Measurements from ENCODE around the gene MYO5C.
"Not testable (repeated sequence)": the region's sequence is repeated elsewhere in the genome, so short reads cannot be mapped to it uniquely, and the experiment has no call there.

The MYO5C gene

DNA sequence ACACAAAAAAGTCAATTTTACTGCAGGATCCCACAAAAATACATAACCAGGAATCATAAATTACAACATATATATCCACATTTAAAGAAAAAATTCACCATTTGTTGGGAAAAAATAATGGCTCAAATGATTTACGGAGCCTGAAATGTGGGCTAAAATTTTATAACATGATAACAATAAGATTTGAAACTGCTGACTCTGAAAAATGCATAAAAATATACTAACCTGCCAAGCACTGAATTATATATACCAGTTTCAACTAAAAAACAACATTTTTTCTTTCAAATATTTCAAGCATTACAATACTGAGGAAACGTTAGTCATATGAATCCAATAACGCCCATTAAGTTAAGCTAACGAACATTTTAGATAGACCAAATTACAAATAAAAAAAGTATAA, 12.2 kb upstream of the MYO5C start:
- no peak for DNase-seq

DNA sequence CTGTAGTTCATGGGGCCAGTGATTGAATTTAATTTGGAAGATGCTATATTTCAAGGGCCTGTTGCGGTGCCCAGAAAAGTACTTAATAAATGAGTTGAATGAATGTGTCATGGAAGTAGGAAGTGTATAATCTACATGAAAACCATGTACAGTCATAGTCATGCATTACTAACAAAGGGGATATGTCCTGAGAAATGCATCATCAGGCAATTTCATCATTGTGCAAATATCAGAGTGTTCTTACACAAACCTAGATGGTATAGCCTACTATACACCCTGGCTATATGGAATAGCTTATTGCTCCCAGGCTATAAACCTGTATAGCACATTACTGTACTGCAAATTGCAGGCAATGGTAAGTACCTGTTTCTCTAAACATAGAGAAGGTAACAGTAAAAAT, 10.7 kb upstream of the MYO5C start:
- DNase-seq, result no peak

DNA sequence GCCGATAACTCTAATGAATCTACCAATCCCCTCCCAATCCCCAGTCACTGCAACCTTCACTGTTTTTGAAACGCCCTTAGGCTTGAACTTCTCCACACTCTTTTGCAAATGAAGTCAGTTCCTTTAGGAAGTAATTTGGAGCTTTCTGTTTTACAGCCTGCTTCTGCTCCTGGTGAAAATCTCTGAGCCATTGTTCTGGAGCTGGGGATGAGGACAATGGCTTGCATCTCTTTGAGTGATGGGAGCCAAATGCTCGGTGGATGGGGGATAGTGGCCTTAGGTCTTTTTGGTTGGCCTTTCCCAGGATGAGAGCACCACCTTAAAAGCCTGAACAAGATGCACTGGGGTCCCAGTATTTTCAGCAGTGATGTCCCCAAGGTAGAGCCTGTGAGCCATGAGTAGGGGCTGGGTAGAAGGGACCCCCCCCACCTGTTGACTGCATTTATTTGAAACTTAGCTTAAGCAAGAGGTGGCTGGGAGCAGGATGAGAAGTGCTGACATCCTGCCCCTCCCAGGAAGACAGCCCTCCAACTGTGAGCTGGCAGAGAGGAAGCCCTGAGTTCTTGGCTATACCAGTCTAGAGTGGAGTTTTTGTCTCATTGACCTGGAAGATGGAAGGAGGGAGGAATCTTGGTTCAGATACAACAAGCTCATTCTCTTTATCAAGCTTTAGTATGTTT, 7.6 kb upstream of the MYO5C start:
- DNase-seq, result no peak

DNA sequence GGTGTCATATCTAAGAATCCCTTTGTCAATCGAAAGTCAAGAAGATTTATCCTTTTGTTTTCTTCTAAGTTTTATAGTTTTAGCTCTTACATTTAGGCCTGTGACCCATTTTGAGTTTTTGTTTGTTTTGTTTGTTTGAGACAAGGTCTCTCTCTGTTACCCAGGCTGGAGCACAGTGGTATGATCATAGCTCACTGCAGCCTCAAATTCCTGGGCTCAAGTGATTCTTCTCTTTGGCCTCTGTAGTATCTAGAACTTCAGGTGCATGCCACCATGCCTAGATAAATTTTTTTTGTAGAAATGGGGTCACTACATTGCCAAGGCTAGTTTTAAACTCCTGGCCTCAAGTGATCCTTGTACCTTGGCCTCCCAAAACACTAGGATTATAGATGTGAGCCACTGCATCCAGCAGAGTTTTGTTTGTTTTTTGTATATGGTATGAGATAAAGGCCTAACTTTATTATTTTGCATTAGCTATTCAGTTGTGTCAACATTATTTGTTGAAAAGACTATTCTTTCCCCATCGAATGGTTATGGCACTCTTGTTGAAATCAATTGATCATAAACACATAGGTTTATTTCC, 5.8 kb upstream of the MYO5C start:
- DNase-seq, result no peak

DNA sequence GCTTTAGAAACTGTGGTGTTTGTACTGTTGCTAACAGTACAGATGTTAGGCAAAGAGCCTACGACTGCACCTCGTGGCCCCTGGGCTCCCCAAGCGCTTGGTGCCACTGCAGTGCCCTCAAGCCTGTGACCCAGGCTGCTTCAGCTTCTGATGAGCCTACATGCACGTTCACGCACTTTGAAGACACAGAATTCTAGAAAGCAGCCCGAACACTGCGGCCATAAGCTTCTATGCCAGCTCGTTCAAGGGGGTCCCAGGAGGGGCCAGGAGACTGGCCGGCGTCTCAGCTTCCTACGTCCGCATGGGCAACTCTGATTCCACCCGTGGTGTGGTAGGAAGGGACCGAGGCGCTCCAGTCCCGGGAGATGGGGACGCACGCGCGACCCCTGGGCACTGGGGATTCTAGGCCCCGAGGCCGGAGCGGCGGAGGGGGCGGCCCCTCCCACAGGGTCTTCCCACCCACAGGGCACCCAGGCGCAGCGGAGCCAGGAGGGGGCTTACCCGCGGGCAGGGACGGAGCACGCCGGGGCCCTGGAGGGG, 653 bp downstream of the MYO5C start:
- peak; percentile 4 for DNase-seq

DNA sequence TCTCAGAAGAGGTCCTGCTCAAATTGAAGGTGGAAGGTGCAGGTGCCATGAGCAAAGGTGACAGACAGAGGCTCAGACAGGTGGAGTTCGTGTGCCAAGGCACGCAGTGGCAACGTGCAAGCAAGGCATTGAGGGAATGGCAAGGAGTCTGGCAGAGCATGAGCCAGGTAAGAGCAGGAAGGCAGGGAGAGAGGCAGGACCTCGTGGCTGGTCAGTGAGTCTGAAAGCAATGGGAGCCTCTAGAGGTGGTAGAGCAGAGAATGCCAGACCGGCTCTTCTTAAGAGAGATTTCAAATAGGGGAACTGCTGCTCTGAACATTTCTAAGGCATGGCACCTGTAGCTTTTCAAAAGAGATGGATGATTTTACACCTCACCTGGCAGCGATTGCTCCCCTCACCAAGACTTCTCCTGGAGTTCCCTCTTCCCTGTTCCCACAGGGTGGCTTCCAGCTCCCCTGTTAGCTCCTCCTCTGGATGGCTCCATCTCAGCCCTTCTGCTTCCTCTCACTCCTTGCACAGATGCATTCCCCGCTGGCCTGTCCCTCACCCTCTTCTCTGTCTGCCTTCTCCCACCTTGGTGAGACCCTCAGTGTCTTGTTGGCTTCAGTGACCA, 2.7 kb downstream of the MYO5C start:
- no peak for DNase-seq

DNA sequence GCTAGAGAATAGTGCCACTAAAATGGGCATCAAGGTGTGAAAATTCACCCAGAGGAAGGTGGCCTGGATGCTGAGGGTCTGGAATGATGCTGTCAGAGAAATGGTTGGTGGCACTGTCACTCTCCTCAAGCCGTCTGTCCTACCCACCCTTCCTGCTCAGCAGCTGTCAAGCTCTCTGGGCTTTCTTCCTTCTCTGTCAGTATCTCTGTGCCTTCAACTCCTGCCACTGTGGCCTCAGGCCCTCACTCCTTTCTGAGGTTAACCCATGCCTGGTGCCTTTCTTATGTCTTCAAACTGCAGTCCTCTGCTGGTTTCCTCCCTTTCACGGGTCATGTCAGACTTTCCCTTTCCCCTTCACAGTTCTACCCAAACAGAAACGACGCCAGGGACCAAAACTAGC, 4.4 kb downstream of the MYO5C start:
- DNase-seq, result no peak

DNA sequence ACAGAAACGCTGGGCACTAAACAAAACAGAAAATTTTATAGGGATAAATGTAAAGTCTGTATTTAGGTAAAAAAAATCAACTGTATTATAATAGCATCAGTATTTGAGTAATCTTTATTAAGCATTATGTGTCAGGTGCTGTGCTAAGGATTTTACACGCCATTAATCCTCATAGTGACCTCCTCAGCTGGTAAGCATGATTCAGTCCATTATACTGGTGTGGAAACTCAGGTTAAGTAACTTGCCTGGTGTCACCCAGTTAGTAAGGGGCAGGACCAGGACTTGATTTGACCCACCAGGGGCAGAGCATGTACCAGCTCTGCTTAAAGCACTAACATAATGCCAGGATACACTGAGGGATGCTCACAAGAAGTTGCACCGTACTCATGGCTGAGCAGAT, 4.8 kb downstream of the MYO5C start:
- DNase-seq, result no peak

DNA sequence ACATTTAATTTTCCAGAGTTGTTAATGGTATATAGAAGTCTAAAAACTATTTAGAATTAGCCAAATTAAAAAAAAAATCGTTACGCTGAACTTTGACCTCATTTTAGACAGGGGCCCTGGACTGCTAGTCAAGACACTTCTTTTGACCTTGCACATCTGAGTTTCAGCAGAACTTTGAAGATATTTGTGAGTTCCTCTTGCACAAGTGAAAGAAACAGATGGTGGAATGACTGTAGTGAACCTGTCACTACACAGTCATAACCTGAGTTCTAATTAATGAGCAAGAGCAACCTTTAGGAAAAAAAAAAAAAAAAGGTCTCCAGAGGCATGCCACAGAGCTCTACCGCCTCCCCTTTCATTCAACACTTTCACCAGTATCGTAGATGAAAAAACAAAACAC, 5.3 kb downstream of the MYO5C start:
- no peak for DNase-seq

DNA sequence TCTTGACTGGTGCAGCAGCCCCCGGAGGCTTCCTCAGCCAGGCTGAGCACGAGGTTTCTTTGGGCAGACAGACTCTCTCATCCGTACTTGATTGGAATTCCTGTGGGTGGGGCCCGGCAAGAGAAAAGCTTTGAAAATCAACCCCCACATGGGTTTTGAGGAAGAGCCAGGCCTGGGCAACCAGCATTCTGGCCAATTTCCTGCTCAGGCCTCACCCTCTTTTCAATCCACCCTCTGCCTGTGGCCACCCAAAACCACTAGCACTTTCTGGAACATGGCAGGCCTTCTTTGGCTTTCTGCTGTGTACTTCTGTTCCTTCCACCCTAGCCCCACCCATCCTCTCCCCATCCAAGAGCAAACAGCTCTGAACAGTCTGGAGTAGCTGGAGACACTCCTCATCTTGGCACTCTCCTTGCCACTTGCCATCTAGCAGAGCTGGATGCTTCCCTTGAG, 5.9 kb downstream of the MYO5C start:
- no peak for DNase-seq

DNA sequence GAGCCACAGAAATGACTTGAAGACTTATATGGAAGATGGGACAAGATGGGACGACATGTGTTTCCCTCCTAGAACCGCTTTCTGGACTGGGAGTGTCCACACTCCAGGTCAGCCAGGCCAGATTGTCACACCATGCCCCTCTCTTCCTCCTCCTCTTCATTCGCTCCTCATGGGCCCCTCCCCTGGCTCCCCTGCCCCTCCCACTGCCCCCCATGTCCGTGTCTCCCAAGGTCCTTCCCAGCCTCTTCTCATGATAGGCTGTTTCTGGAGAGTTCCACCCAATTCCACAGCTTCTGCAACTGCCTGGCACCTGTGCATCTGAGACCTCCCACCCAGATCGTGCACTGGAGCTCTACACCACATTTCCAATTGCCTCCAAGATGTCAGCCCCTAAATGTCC, 6.6 kb downstream of the MYO5C start:
- DNase-seq, result no peak

DNA sequence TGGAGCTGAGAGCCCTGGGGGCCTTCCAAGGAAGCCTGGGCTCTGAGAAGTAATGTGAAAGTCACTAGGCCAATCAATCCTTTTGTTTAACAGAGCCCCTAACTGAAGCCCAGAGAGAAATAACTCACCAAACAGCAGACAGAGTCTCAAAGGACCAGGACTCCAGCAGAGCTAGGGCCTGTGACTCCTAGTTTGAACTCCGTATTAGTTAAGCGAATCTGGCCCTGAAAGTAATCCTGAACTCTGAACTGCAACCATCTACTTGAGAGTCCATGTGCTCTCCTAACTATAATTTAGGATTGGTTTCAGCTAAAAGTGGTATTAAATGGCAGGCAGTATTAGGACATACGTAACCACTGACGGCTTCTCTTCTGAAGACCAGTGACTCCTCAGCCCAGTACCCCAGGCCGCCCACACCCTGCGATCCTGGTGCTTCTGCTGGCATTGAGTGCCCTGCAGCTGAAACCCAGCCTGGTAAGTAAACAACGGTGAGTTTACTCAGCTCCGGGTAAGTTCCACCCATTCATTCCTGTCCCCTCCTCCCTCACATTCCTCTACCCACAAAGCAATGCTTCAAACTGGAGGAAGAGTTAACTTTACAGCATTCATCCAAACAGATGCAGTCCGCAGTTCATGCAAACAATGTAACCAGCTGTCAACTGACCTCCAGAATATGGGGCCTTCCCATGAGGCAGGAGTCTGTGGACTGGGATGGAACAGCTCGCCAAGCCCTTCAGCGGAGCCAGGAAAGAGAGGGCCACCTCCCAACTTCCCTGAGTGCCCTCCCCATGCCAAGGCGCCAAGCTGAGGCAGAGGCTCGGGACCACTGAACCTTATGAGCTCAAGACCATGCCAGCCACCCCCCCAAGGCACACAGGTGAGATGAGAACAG, 7.3 kb downstream of the MYO5C start:
- peak; percentile 83 for DNase-seq

DNA sequence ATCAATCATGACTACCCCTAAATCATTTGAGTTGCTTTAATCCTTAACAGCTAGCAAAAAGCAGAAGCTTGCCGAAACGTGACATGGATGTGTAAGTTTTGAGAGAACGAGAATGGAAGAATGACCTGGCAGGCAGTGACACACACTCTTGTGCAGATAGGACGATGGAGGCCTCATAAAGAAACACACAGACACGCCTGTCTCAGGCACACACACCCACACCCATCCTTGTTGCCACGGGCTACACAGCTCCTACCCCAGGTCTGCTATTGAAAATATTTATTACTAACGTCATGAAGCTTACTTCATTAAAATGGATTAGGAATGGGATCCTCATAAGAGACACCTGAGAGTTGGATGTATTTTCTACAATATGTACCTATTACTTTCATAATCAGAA, 8.5 kb downstream of the MYO5C start:
- DNase-seq, result no peak

DNA sequence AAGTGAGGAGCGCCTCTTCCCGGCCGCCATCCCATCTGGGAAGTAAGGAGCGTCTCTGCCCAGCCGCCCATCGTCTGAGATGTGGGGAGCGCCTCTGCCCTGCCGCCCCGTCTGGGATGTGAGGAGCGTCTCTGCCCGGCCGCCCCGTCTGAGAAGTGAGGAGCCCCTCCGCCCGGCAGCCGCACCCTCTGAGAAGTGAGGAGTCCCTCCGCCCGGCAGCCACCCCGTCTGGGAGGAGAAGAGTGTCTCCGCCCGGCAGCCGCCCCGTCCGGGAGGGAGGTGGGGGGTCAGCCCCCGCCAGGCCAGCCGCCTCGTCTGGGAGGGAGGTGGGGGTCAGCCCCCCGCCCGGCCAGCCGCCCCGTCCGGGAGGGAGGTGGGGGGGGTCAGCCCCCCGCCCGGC, 9.7 kb downstream of the MYO5C start:
- not testable (repeated sequence) for DNase-seq

DNA sequence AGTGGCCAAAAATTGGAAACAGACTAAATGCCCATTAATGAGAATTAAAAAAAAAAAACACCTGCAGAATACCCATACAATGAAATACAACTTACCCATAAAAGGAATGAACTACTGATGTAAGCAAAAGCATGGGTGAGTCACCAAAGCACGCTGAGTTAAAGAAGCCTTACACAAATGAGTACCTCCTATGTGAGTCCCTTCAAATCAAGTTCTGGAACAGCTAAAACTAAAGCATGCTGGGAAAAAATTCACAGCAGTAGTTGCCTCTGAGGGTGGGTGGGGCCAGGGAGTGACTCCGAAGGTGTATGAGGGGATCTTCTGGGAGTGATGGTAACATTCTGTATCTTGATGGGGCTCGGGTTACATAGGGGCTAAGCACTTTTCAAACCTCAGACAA, 11.4 kb downstream of the MYO5C start:
- no peak for DNase-seq

DNA sequence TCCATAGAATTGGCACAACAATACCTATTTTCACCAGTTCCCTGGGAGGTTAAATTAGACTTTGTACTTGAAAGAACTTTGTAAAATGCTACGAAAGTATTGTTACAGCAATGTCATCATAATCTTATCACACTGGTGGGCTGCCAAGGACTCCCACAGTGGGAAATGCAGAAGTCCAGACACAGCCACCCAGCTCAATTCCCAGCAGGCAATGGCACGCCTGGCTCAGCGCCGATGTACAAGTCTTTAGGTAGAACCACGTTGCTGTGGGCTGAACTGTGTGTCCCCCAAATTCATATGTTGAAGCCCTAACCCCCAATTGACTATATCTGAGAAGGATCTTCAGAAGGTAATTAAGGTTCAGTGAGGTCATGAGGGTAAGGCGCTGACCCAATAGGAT, 12.3 kb downstream of the MYO5C start:
- DNase-seq, result no peak

DNA sequence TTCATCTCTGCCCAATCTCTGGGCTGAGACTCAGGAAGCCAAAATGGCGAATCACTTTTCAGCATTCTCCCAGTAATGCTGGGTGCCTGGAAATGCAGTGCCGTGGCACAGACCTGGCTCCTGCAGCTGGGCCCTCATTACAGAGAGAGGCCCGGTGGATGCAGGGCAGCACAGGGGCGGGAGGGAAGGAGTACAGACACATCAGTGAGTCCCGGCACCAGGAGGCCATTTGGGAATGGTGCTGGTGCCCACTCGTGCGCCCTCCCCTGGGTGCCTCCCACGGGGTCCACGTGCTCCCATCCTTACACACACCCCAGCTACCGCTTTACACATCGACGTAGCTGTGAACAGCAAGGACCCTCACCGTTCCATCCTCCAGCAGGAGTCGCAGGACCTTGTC, 13.2 kb downstream of the MYO5C start:
- DNase-seq, result no peak

DNA sequence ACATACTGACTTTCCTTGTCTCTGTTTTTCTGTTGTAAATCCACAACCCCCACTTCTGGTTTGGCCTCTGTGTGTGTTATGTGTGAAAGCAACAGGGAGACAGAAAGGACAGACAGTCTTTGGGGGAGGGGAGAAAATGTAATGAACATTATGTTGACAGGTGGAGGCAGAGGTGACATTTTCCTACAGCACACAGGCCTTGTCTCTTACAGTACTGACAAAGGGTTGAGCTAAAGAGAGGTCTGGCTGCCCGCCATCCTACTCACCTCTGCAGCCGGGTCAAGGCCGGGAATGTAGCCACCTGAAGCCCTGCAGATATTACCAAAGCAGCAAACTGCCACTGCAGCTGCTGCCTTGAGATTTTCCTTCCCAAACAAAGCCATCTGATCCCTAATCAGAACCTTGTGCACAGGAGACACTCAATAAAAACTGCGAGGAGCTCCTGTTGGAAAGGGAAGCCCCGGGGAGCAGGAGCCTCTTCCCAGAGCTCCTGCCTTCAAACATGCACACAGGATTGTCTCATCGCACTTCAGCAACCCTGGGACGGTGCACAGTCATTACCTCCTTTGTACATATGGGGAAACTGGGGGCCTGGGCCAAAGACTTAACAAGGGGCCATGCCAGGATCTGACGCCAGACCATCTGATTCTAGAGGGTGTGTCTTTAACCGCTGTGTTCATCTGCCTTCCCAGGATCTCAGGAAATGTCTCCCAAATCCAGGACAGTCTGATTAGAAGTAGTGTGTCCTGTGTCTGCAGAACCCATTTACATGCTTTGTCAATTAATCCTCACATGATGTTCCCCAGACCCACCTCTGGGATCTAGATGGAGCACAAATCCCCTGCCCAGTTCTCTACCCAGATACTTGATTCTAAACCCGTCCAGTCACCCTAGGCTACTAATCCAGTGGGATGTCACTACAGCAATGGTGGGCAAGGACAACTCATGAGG, 14.2 kb downstream of the MYO5C start:
- DNase-seq, result no peak

DNA sequence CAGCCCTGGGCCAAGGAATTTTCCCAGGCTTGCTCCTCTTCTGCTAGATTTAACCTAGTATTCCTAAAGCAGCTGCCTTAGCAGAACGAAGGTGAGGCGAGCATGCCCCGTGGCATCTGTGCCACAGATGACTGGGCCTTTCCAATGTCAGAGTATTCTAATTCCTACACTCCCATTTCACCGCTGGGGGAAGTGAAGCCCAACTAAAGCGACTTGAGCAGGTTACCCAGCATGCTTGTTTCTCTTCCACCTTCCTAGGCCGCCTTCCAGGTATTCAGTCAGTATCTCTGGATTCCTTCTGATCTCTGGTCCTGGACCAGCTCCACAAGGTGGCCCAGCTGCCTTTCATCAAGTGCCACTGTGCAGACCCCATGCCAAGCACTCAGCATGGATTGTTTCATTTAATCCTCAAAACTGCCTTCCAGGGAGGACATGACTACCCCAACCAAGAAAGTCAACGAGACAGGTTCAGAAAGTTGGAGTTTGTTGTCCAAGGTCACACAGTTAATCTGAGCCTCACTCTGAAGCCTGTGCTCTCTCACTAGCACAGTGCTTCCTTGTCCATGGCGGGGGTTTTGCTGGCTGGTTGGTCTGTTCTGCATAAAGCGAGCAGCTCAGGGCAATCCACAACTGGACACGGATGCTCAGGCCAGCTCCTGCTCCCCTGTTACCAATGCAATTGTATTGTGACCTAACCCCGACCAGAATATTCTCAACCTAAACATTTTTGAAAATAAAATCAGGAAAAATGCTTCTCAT, 15.1 kb downstream of the MYO5C start:
- no peak for DNase-seq

DNA sequence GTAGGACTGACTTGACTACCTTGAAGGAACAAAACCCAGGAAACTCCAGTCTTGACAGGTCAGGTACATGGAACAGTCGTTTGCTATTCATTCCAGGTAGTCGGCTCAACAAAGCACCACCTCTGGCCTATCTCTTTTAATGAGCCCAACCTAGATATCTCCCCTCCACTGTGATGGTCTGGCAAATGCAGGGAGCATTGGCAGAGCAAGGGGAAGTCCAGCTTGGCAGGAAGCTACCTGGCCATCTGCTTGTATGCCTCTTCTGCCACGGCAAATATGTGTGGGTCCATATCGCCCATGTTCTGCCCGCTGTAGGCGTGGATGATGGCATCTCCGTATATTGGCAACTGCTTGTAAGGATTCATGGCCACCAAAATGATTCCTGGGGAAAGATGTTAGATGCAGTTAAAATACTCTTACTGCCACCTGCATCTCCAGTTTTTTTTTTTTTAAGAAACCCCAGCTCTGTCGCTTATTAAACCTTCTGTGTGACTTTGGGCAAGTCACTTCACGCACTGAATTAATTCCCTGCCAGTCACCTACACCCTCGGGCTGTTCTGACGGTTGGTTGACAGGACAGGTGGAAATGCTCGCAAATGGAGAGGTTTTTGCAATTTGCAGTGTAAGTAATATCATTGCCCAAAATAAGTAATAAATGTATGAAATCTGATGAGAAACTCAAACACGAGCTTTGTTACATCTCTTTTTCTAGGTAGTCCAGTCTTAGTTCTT, 16.8 kb downstream of the MYO5C start:
- DNase-seq, result no peak

DNA sequence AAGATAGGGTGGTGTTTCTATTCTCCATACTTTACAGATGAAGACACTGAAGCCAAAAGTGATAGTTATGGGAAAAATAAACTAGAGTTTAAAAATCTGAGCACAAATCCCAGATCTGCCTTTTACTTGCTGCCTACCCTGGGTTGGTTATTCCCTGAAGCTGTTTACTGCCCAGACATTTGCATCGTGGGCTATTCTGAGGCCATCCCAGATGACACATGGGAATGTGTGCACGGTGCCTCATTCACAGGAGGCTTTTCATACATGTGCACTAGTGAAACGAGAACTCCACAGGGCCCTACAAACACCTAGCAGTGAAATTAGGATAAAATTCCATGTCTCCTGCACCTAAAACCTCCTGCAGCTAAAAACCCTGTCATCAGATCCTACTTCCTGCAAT, 17.5 kb downstream of the MYO5C start:
- no peak for DNase-seq

Data from NCI-H510A treated with DMSO at 0.1 percent for 48 hours (cell line).